SK-N-MC (cell line): ENCODE results near the gene DLG2.

Experiments used
- DNase-seq: peaks from one replicate; pipeline ENCODE4 v3.0.0-alpha.2; 2011; ENCODE audit warnings: low read depth, low spot score
- H3K27ac ChIP-seq: fragments of 200-600 bp; sonication (generic); 2 replicates; pipeline ENCODE4 v1.5.1; 2016; ENCODE audit warnings: mixed run types
- H3K36me3 ChIP-seq: fragments of 200-600 bp; sonication (generic); 2 replicates; pipeline ENCODE4 v1.6.1; 2017; ENCODE audit warnings: antibody characterized with exemption, low read length, mixed read lengths; ENCODE audit not compliant: insufficient read depth
- H3K4me3 ChIP-seq: fragments of 200-600 bp; sonication (generic); 2 replicates; pipeline ENCODE4 v1.5.1; 2016
- H3K9ac ChIP-seq: fragments of 200-600 bp; sonication (generic); 2 replicates; pipeline ENCODE4 v1.8.0; 2017; ENCODE audit warnings: mixed run types, mixed read lengths; ENCODE audit not compliant: insufficient read length
- H3K9me3 ChIP-seq: fragments of 200-600 bp; sonication (generic); 2 replicates; pipeline ENCODE4 v1.6.1; 2017; ENCODE audit warnings: low read depth, mild to moderate bottlenecking, antibody characterized with exemption, low read length, moderate library complexity, mixed read lengths
- EZH2 ChIP-seq: fragments of 200-600 bp; sonication (generic); IDR thresholded peaks from one replicate; pipeline ENCODE4 v1.6.1; 2017; ENCODE audit warnings: antibody characterized with exemption
- FOXP2 ChIP-seq: optimal IDR thresholded peaks from 2 replicates; pipeline ENCODE3; 2011; ENCODE audit warnings: mild to moderate bottlenecking, moderate library complexity; ENCODE audit not compliant: insufficient read depth; ENCODE audit errors: extremely low read length, control extremely low read depth
- POLR2AphosphoS5 ChIP-seq: IDR thresholded peaks from 2 replicates; pipeline ENCODE4 v1.6.1; 2012; ENCODE audit warnings: mild to moderate bottlenecking, low read depth, low read length, borderline replicate concordance

The DLG2 gene

DNA sequence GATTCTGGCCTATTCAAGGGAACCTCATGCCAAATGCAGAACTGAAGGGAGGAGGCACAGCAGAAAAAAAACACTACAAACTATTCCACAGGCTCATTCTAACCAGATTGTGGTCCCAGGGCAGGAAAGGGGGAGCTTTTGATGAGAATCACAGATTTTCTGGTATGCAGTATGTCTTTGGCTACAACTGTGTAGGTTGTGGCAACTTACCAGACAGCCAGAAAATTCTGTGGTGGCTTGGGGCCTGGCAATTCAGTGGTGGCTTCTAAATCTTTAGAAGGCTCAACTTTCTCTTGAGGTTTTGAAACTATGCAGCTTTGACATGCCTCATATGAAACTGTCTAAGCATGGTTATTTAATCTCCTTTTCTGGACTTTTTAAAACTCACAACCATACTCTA, 1490.2 kb downstream of the DLG2 start:
- H3K36me3 ChIP-seq: no peaks in the 10 kb centered on the region
- DNase-seq: no peak
- H3K4me3 ChIP-seq: no peak overlapping the region
- H3K9ac ChIP-seq: no peak overlapping the region
- H3K27ac ChIP-seq: peak overlapping the region; percentile 37; the same call in 1 of the 2 replicates
- no peak for TF ChIP-seq FOXP2
- no peak for TF ChIP-seq EZH2
- TF ChIP-seq POLR2AphosphoS5: no peak
- no peaks in the 10 kb centered on the region for H3K9me3 ChIP-seq

DNA sequence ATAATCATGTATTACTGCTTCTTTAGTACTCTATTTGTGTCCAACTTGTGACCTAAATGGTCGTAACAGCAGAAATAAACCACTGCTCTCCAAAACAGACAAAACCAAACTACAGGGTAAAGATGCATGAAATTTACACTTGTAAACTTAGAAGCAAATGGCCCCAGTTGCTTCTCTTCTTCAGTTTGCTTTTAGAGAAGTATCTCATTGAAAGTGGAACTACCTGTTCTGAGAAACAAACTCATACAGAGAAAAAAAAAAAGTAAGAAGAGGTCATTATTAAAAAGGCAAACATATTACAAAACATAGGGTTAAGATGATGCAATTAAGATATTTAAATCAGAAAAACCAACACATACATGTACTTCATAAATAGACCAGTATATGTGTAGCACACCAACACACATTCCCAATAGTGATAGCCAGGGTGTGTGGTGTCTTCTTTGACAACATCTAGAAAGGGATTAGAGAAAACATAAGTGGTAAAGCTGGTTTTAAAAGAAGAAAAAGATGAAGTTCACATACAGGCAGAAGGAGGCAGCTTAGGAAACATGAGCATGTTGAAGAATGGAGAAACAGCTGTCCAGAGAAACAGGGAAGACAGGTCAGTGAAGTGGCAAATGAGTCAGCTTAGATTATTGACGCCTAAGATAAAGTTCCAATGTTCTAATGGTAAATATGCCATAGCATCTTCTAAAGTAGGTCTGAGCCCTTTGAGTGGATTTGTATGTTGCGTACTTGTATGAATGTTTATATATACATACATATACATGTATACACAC, 1496.3 kb downstream of the DLG2 start:
- H3K4me3 ChIP-seq: no peak overlapping the region
- DNase-seq: no peak
- H3K9me3 ChIP-seq: no peaks in the 10 kb centered on the region
- TF ChIP-seq POLR2AphosphoS5 (no peak), EZH2 (no peak), FOXP2 (no peak)
- H3K27ac ChIP-seq: no peak overlapping the region
- no peak overlapping the region for H3K9ac ChIP-seq
- H3K36me3 ChIP-seq: no peaks in the 10 kb centered on the region

DNA sequence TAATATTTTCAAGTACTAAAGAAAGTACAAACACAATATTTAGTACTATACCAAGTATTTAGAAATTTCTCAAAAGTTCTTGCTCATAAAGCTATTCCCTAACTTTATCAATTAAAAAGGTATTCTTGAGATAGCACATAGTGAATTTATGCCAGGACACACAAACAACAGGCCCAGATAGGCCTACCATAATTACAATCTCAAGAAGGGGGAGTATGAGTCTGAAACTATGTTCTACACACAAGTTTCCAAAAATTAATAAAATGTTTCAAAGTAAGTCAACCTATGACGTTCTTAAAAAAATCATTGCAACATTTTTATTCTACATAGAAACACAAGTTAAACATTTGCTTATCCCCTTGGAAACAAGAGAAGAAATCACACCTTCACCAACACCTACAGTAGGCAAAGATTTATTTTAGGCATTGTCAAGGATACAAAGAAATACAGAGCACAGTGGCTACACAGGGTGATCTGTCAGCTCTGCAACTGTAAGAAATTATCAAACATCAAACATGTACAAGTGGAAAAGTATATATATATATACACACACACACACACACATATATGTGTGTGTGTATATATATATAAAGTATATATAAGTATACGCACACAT, 1497.1 kb downstream of the DLG2 start:
- Histone ChIP-seq H3K4me3 (no peak overlapping the region), H3K36me3 (no peaks in the 10 kb centered on the region), H3K27ac (no peak overlapping the region), H3K9me3 (no peaks in the 10 kb centered on the region), H3K9ac (no peak overlapping the region)
- DNase-seq: no peak
- TF ChIP-seq FOXP2: no peak
- TF ChIP-seq POLR2AphosphoS5: no peak

DNA sequence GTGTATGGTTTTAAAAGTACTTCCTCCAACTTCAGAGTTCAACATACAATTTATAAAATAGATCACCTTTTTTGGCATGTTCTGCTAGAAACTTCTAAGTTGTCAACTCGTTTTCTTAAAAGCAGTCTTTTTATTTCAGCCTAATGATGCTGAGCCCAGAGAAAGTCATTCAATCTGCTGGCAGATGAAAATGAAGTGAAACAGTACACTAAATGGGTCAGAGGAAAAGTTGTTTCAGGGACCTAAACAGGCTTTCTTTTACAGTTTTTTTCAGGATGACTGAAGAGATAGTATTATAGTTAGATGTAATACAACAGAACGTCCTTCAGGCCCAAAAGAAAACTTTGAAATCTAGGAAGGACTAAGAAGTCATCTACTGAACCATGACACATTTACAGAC, 1498.3 kb downstream of the DLG2 start:
- Histone ChIP-seq H3K9ac (no peak overlapping the region), H3K9me3 (no peaks in the 10 kb centered on the region), H3K4me3 (no peak overlapping the region), H3K27ac (no peak overlapping the region), H3K36me3 (no peaks in the 10 kb centered on the region)
- DNase-seq: no peak
- TF ChIP-seq FOXP2 (no peak), POLR2AphosphoS5 (no peak), EZH2 (no peak)

DNA sequence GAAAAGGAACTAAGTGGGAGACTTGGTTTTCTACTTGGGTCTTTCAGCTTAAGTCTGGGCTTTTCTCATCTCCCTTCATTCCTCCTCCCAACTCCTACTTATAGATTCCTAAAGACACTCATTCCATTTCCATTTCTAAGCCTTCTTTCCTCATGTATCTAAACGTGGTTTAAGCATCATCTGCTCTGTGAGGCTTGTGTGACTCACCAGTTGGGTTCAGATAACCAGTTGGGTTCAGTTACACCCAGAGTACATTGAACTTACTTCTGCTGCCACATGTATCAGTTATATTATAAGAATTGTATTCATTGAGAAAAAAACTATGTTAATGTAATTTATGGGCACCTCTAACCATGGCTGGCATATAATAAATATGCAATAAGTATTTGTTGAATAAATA, 1509.8 kb downstream of the DLG2 start:
- no peak for DNase-seq

DNA sequence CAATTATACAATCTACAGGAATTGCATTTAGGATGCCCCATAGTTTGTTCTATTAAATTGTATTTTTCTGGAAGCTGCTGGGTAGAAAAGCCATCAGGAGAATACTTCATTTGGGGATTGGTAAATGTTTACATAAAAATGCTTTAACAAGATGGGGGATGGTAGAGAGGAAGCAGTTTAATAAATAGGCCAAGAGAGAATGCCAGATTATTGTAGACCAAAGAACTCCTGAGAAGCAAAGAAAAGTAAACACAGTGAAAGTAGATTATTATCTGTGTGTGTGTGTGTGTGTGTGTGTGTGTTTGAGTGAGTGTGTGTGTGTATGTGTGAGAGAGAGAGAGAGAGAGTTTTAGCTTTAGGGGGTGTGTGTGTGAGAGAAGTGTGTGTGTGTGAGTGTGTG, 1520.6 kb downstream of the DLG2 start:
- Histone ChIP-seq H3K4me3 (no peak overlapping the region), H3K9ac (no peak overlapping the region), H3K36me3 (no peaks in the 10 kb centered on the region), H3K9me3 (no peaks in the 10 kb centered on the region), H3K27ac (no peak overlapping the region)
- TF ChIP-seq FOXP2 (no peak), EZH2 (no peak), POLR2AphosphoS5 (no peak)
- no peak for DNase-seq

More for the DNA sequence above, 1509.8 kb downstream of the DLG2 start:
- no peaks in the 10 kb centered on the region for H3K9me3 ChIP-seq
- H3K27ac ChIP-seq: no peak overlapping the region
- no peak overlapping the region for H3K9ac ChIP-seq
- no peak overlapping the region for H3K4me3 ChIP-seq
- no peaks in the 10 kb centered on the region for H3K36me3 ChIP-seq
- TF ChIP-seq EZH2 (no peak), FOXP2 (no peak), POLR2AphosphoS5 (no peak)

DNA sequence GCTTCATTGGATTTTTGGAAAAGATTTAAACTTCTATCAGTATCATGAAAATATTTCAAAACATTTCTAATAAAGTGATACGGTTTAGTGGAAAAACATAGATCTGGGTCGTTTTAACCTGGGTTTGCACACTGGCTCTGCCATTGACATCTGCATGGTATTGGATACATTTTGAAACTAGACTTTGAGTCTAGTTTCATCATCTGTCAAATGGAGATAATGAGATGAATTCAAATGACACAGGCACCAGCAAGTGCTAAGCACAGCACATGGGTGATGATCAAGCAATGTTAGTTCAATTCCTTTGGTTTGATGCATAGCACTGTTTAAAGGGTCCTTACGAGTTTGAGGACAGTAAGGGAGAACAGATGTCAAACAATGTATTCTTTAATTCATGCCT, 1522.0 kb downstream of the DLG2 start:
- TF ChIP-seq EZH2 (no peak), FOXP2 (no peak), POLR2AphosphoS5 (no peak)
- no peak overlapping the region for H3K4me3 ChIP-seq
- DNase-seq: no peak
- no peak overlapping the region for H3K27ac ChIP-seq
- H3K9ac ChIP-seq: no peak overlapping the region
- no peaks in the 10 kb centered on the region for H3K9me3 ChIP-seq
- H3K36me3 ChIP-seq: no peaks in the 10 kb centered on the region

DNA sequence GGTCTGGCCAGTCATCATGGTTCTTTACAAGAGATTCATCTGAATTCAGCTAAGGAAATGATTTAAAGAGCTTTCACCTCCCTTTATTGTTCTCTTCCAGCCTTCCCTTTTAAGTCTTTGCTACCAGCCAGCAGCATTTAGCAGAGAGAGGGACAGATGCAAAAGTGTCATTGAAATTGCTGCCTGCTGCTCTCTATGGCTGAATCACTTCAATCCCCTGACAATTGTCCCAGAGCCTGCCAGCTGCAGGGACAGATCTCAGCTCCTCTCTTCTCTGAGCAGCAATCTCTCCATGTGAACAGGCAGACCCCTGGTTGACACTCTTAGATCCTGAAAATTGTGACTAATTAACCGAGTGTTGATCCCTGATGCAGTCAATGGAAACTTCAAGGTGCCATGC, 1524.0 kb downstream of the DLG2 start:
- no peak overlapping the region for H3K9ac ChIP-seq
- TF ChIP-seq FOXP2: no peak
- no peak for TF ChIP-seq POLR2AphosphoS5
- no peak for TF ChIP-seq EZH2
- H3K27ac ChIP-seq: no peak overlapping the region
- H3K4me3 ChIP-seq: no peak overlapping the region
- DNase-seq: no peak
- H3K9me3 ChIP-seq: no peaks in the 10 kb centered on the region
- no peaks in the 10 kb centered on the region for H3K36me3 ChIP-seq

DNA sequence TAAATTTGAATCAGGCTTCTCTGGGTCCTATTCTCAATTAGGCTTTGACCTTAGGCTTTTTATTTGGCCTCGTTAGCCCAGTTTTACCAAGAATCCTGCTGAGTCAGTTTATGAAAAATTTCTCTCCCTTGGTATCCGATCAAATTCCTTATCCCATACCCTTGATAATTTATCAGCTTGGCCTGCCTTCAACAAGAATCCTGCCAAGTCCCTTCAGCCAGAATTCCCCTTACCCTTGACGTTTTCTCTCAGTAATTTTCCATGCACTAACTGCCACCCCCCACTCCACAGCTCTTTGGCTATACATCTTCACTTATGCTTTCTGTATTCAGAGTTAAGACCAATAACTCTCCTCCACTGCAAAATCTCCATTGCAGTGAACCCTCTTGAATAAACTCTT, 1530.0 kb downstream of the DLG2 start:
- Histone ChIP-seq H3K36me3 (no peaks in the 10 kb centered on the region), H3K9ac (no peak overlapping the region), H3K27ac (no peak overlapping the region), H3K9me3 (no peaks in the 10 kb centered on the region), H3K4me3 (no peak overlapping the region)
- TF ChIP-seq POLR2AphosphoS5 (no peak), EZH2 (no peak), FOXP2 (no peak)
- no peak for DNase-seq
